Endothelial cell (in vitro differentiated cells): ENCODE measurements around the gene PIK3CB. TPM values are rescaled to one million over a fixed set of nuclear protein-coding genes. Genes with fewer than 3 reads are reported as not detected.

Experiments
- DNase-seq: peaks from one replicate; pipeline ENCODE4 v3.0.0; 2021; ENCODE audit warnings: low spot score
- H3K27ac Mint-ChIP-seq: one replicate; pipeline ENCODE4 v1.8.0; 2021; ENCODE audit warnings: mixed read lengths, inconsistent platforms; ENCODE audit not compliant: unreplicated experiment
- H3K27me3 Mint-ChIP-seq: one replicate; pipeline ENCODE4 v1.8.0; 2021; ENCODE audit warnings: mild to moderate bottlenecking, moderate library complexity, mixed read lengths, inconsistent platforms; ENCODE audit not compliant: unreplicated experiment
- H3K36me3 Mint-ChIP-seq: one replicate; pipeline ENCODE4 v1.8.0; 2021; ENCODE audit warnings: mild to moderate bottlenecking, low read depth, mixed read lengths, inconsistent platforms; ENCODE audit not compliant: unreplicated experiment
- H3K4me1 Mint-ChIP-seq: one replicate; pipeline ENCODE4 v1.8.0; 2021; ENCODE audit warnings: mild to moderate bottlenecking, mixed read lengths, inconsistent platforms; ENCODE audit not compliant: unreplicated experiment
- H3K4me3 Mint-ChIP-seq: one replicate; pipeline ENCODE4 v1.8.0; 2021; ENCODE audit warnings: mild to moderate bottlenecking, mixed read lengths, inconsistent platforms; ENCODE audit not compliant: unreplicated experiment
- H3K9me3 Mint-ChIP-seq: one replicate; pipeline ENCODE4 v1.8.0; 2021; ENCODE audit warnings: mixed read lengths, inconsistent platforms; ENCODE audit not compliant: unreplicated experiment
- total RNA-seq: library from RNA; stranded (reverse); fragmentation: NEBNext Ultra II Directional; extraction: Animal tissue kit (Norgen Biotek cat#: 25700); gene quantifications from one replicate; pipeline ENCODE4 v1.2.1, GENCODE V29; 2021; ENCODE audit not compliant: unreplicated experiment
- TF ChIP-seq, protein P1 (sequence below): fragments of 200-600 bp; sonication (generic); IDR thresholded peaks from one replicate; pipeline ENCODE4 v1.5.0; 2021; ENCODE audit warnings: antibody characterized with exemption; ENCODE audit not compliant: unreplicated experiment

Gene PIK3CB
- total RNA-seq, 1 donor from 2014 or later, result 14.2 TPM

- TF ChIP-seq, protein P1, sequence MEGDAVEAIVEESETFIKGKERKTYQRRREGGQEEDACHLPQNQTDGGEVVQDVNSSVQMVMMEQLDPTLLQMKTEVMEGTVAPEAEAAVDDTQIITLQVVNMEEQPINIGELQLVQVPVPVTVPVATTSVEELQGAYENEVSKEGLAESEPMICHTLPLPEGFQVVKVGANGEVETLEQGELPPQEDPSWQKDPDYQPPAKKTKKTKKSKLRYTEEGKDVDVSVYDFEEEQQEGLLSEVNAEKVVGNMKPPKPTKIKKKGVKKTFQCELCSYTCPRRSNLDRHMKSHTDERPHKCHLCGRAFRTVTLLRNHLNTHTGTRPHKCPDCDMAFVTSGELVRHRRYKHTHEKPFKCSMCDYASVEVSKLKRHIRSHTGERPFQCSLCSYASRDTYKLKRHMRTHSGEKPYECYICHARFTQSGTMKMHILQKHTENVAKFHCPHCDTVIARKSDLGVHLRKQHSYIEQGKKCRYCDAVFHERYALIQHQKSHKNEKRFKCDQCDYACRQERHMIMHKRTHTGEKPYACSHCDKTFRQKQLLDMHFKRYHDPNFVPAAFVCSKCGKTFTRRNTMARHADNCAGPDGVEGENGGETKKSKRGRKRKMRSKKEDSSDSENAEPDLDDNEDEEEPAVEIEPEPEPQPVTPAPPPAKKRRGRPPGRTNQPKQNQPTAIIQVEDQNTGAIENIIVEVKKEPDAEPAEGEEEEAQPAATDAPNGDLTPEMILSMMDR, result no peak
- Mint-ChIP-seq H3K4me1 (peaks cover 3% of the 10 kb centered on the region), H3K4me3 (no peak overlapping the region), H3K27ac (no peak overlapping the region), H3K36me3 (peaks cover 29% of the 10 kb centered on the region), H3K9me3 (no peaks in the 10 kb centered on the region), H3K27me3 (peaks cover 4% of the 10 kb centered on the region)
- DNase-seq, result no peak
Observed at GRCh38 chr3:138767498-138768104, 67.1 kb downstream of the PIK3CB start.

DNA sequence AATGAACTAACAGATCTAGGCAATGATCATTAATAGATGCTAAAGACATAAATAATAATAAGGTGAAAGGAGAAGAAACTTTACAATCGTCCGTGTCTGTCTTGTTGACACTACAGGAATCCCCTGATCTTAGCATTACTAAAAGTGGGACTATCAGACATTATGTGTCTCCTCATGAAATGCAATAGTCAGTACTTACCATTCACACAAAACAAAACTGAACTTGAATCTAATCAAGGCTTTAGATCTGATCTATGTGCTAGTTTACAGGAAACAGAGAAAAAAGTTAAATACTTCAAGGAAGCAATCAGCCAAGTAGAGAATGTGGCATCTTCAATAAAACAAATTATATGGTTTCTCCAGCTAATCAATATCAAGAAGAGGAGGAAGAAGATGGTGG lies 73.7 kb downstream of the PIK3CB start:
- DNase-seq, result no peak
- Mint-ChIP-seq H3K4me1 (peaks cover 3% of the 10 kb centered on the region), H3K36me3 (peaks cover 7% of the 10 kb centered on the region), H3K27me3 (peaks cover 2% of the 10 kb centered on the region), H3K9me3 (no peaks in the 10 kb centered on the region), H3K27ac (no peak overlapping the region), H3K4me3 (no peak overlapping the region)
- TF ChIP-seq, protein P1, result no peak

GRCh38 chr3:138748190-138748589 lies 86.5 kb downstream of the PIK3CB start:
- TF ChIP-seq, protein P1, result no peak
- H3K4me3 Mint-ChIP-seq, result no peak overlapping the region
- peaks cover 12% of the 10 kb centered on the region for H3K36me3 Mint-ChIP-seq
- peaks cover 2% of the 10 kb centered on the region for H3K27me3 Mint-ChIP-seq
- DNase-seq, result no peak
- H3K9me3 Mint-ChIP-seq, result no peaks in the 10 kb centered on the region
- H3K4me1 Mint-ChIP-seq, result no peaks in the 10 kb centered on the region
- H3K27ac Mint-ChIP-seq, result no peak overlapping the region

GRCh38 chr3:138747225-138747624 lies 87.5 kb downstream of the PIK3CB start:
- Mint-ChIP-seq H3K4me1 (no peaks in the 10 kb centered on the region), H3K36me3 (peaks cover 12% of the 10 kb centered on the region), H3K4me3 (no peak overlapping the region), H3K9me3 (no peaks in the 10 kb centered on the region), H3K27me3 (peaks cover 2% of the 10 kb centered on the region), H3K27ac (no peak overlapping the region)
- DNase-seq, result no peak
- TF ChIP-seq, protein P1, result no peak

GRCh38 chr3:138740072-138740471 lies 94.7 kb downstream of the PIK3CB start:
- DNase-seq, result no peak
- TF ChIP-seq, protein P1, result no peak
- Mint-ChIP-seq H3K4me3 (no peak overlapping the region), H3K36me3 (peaks cover 7% of the 10 kb centered on the region), H3K27me3 (no peaks in the 10 kb centered on the region), H3K27ac (no peak overlapping the region), H3K4me1 (no peaks in the 10 kb centered on the region), H3K9me3 (no peaks in the 10 kb centered on the region)
